Stimulated activated CD4-positive, alpha-beta T cell treated with anti-CD3 and anti-CD28 coated beads, Interleukin-4, amount 100 ng/mL, for 48 hours (primary cell): ENCODE data around the gene SORL1-AS1.
"Not testable (repeated sequence)": the region's sequence is repeated elsewhere in the genome, so short reads cannot be mapped to it uniquely, and the experiment has no call there.

ENCODE experiments used
- DNase-seq, 2 donors: peaks; one replicate each; pipeline ENCODE4 v3.0.0-alpha.2; 2020; ENCODE audit warnings: low read depth in 2 of 2

SORL1-AS1 gene

DNA sequence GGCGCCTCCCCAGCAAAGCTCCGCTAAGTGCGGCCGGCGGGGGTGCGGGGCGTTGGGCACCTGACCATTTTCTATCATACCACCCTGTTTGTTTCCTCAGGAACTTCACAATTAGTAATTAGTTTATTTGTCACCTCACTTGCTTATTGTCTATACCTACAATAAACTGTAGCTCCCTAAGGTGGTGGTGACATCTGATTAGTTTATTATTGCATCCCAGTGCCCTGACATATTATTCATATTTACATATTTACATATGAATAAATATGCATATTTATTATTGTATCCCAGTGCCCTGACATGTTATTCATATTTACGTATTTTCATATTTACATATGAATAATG lies 25.4 kb downstream of the SORL1-AS1 start:
- DNase-seq = no peak

DNA sequence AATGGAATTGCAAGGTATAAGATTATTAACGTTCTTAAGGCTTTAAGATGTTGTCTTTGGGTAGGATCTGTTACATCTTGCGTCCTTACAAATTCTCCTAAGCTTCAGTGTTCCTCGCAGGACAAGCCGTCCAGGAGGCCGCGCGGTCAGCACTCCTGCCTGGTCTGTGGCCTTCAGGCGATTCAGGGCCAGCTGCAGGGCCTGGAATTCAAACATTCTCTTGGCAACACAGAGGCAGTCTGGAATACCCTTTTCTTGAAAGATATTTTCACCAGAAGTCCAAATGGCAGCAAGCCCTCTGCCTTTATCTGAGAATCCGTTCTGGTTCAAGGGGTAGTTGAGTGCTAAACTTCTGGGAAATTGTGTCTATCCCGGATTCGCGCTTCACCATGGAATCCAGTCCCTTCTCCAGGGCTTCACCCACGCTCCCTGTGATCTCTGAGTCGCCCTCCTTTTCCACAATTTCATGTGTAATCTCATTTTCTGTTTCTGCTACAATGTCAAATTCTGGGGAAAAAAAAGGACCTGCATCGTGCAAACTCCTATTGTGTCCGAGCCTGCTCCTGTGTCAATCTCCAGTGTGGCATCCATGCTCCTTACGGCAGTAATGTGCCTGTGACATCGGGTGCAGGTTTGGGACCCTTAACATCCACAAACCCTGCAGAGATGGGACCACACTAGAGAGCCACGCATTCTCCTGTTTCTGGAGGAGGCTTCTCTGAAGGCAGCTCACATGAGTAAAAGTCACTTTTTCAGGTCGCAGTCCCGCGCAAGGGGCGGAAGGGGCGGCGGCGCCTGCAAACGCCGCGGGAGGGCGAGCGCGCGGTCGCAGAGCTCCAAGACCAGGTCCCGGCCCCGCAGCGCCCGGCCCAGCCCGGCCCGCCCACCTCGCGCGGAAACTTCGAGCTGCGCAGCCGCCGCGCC lies 26.0 kb downstream of the SORL1-AS1 start:
- DNase-seq = peak; percentile 42 to 54

DNA sequence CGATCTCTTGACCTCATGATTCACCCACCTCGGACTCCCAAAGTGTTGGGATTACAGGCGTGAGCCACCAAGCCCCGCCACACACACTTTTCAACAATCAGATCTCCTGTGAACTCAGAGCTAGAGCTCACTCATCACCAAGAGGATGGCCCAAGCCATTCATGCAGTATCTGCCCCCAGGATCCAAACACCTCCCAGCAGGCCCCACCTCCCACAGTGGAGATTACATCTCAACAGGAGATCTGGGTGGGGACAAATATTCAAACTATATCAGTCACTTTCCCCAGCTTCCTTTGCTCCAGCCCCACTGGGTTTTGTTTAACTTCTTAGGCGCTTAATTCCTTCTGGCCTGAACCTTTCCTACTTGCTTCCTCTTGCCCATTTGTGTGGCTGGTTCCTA lies 26.9 kb downstream of the SORL1-AS1 start:
- no peak for DNase-seq

DNA sequence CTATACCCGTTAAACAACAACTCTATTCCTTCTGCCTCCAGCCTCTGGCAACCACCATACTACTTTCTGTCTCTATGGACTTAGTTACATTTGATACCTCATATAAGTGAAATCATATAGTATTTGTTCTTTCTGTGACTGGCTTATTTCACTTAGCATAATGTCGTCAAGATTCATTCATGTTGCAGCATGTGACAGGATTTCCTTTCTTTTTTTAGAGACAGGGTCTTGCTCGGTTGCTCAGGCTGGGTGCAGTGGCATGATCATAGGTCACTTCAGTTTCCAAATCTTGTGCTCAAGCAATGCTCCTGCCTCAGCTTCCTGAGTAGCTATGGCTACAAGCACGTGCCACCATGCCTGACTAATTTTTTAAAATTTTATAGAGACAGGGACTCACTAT lies 30.1 kb downstream of the SORL1-AS1 start:
- no peak for DNase-seq

DNA sequence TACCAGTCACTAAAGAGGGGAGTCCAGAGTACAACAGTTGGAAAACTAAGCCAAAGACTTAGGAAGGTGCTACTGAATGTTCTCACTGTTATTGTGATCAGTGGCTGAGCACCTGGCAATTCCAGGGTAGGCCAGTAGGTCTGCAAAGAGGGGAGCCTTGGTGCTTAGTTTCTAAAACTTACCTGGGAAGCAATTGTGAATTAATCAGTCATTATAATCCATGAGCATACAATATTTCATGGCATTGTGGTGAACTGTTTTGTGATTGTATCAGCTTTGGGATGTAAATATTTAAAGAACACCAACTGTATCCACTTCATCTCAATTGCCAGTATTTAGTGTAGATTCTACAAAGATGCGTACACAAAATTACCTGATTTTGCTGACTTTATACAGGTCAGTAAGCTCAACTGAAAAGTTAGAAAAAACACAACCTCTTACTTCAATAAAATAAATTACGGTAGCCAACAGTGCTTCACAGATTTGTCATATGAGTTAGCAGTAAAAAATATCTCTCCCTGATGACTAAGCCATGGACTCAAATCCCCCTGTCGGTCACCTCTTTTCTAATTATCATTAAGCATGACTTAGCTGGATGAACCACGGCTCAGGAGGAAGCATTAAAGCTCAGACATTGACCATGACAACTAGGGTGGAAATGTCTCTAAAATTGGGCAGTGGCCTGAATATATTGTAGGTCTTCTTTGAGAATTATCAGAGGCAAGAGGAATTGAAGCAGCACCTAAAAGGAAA lies 31.4 kb downstream of the SORL1-AS1 start:
- no peak for DNase-seq

DNA sequence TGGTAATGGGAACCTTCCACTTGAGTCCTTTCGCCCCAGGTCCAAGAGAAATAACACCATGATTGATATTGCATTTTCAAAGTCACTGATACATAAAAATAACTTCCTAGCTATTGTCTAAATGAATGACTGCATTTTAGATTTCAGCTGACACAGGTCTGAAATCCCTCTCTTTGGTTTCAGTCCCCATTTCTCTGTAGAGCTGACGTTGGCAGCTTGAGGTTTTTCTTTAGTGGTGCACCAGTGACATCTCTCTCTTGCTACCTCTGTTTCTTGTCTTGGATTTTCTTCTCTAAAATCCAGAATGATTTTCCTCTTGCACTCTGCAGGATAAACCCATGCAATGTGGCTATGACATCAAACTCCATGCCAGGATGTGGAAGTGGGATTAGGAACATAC lies 32.4 kb downstream of the SORL1-AS1 start:
- no peak for DNase-seq

DNA sequence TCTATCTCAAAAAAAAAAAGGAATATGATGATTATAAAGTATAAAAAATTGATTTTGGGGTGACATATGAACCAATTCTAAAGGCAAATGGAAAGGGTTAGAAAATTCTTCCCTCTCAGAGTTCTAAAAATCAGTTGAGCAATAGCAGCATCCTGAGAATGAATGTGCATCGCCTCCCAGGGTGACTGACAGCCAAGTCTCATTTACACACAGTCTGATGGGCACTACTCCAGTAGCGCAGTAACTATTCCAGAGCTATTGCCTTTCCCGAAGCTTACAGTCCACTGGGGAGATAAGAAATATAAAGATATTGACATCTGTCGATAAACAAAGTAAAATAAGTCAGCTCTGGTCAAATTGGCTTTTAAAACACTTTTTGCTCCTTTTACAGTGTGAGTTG lies 32.9 kb downstream of the SORL1-AS1 start:
- DNase-seq = no peak

DNA sequence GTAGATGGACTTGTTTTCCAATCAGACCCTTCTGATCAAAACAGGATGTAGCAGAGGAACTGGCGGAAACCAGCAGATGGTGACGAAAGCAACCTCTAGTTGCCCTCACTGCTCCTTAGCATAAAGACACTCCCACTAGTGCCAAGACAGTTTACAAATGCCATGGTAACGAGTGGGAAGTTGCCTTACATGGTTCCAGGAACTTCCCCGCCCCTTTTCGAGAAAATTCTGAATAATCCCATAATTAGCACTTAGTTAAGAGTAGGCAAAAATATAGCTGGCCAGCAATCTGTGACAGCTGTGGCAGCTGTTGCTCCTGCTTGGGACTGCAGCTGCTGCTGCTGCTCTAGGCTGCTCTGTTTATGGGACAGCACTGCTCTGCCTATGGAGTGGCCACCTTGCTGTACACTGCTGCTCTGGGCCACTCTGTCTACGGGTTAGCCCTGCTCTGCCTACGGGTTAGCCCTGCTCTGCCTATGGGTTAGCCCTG lies 34.1 kb downstream of the SORL1-AS1 start:
- DNase-seq = no peak

DNA sequence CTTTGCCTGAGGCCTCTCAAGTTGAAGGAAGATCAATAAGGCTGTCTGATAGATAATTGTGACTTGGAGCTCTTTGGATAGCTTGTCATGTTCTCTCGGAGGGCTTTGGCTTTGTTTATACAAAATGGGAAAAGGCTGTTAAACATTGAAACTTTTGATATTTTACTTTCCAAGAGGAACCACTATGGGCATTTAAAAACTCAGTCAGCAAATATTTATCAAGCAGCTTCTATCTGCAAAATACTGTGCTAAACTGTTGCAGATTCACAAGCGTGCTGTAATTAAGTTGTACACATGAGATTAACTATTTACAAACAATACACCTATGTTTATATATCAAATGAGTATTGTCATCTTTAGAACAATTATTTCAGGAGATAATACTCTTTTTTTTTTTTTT lies 35.2 kb downstream of the SORL1-AS1 start:
- no peak for DNase-seq

DNA sequence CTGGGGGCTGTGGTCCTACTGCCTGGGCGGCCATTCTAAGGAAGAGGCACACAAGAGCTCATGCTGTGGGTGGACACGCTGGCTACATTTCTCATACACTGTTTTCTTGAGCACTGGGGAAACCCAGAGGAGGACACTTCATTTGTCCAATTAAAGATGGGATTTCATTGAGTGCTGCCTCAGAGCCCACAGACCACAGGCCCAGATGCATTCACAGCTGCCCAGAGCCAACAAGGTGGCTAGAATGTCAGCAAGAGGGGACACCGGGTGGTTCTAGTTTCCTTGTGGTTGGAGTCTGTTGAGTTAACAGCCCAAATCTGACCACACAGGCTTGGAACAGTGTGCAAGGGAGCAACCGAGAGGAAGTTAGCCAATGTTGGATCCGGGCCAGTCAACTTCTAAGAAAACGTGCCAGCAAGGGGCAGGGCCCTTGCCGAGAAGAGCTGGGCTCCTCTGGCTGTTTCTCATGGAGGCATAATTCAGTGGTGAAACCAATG lies 35.7 kb downstream of the SORL1-AS1 start:
- DNase-seq = peak; percentile 27 to 44

DNA sequence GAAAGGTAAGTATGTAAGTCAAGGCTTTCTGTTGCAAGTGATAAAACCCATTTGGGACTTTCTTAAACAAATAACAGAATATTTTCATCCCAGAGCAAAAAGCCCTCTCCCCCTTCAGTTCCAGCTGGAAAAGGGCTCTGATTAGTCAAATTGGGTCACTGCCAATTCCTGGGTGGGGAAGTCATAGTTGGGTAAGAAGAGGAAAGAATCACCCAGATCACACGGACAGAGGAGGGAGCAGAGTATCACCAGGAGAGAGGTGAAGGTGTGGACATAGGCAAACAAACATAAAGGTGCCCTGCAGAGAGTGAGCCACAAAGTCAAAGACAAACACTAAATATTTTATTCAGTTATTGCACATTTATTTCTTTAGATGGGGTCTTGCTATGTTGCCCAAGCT lies 36.9 kb downstream of the SORL1-AS1 start:
- DNase-seq = no peak

DNA sequence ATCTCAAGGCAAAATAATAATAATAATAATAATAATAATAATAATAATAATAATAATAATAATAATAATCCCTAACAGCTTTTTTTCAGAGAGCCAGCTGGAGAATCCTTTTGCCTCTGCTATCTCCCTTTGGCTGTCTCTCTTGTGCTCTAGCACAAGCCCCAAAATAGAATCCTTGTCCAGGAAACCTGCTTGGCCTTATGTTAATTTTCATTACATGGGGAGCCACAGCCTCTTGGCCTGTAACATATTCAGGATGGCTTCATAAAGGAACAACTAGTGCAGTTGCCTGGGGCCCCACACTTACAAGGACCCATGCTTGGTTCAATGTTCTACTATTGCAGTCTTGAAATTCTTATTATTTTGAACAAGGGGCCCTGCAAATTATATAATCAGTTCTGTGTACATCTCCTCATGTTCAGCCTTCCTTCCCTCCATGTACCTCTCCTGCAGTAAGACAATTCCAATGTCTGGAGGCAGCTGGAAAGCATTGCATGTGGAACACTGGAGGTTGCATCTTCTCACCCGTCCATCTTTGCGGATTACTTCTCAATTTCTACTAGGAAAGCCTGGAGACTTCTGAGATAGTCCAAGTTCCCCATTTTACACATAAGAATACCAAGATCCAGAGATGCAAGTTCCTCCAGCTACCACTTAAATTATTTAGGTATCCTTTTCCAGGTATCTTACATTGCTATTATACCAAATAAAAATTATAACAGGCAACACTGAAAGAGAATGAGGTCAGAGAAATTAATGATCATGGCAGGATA lies 38.4 kb downstream of the SORL1-AS1 start:
- no peak for DNase-seq

DNA sequence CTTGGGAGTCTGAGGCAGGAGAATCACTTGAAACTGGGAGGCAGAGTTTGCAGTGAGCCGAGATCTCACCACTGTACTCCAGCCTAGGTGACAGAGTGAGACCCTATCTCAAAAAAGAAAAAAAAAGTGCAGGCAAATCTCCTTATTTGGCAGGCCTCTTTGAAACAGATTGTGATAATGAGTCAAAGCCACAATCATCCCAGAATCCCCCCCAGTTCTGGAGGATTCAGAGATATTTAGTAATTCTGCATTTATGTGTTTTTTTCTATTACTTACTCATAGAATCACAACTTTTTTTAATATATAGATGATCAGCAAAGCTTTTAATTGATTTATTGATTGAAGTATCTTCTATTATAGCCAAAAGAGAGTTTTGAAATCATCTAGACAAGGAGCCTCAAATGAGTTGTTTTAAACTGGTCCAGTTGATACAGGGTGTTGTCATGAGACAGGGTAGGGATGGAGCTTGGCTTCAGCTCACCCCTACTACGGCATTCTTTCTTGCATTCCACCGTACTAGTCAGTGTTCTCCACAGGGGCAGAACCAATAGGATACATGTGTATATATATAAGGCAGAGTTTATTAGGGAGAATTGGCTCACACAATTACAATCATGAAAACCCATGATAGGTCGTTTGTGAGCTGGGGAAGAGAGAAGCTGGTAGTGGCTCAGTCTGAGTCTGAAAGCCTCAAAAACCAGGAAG lies 39.9 kb downstream of the SORL1-AS1 start:
- DNase-seq = no peak

DNA sequence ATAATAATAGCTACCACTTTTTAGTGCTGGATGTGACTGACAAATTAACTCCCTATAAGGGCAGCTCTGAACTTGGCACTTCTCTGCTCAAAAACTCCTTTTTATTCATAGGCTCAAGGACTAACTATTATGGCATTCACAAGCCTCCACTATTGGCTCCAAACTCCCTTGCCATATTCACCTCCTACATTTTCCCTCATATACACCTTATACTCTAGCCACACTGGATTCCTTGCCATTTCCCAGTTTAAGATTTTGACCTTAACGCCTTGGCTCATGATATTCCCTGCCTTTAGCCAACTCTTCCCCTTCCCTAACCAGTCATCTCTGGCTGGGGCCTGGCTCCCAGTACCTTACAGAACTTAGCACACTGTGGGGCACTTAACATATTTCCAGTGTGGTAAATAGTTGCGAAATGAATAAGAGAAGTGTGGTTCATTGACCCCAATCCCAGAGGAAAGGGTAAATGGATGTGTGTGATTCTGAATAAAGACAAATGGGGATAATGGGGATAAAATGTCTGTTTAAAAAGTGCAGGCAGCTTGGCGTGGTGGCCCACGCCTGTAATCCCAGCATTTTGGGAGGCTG lies 40.7 kb downstream of the SORL1-AS1 start:
- no peak for DNase-seq

DNA sequence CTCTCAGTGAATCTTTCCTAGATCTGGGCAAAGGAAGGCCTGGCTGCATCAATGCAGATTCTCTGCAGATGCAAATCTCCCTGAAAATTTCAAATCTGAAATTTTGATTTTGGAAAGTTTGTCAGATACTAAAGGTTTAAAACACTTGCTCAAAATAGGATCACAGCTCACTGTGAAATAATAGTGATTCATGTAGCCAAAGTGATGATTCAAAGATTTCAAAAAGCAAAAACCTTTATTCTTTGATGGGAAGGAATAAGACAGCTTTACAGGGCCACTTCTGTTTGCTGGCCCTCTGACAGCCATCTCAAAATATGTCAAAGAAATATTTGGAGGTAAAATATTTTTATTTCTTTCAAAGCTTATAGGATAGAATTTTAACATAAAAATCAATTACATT lies 41.4 kb downstream of the SORL1-AS1 start:
- not testable (repeated sequence) for DNase-seq

DNA sequence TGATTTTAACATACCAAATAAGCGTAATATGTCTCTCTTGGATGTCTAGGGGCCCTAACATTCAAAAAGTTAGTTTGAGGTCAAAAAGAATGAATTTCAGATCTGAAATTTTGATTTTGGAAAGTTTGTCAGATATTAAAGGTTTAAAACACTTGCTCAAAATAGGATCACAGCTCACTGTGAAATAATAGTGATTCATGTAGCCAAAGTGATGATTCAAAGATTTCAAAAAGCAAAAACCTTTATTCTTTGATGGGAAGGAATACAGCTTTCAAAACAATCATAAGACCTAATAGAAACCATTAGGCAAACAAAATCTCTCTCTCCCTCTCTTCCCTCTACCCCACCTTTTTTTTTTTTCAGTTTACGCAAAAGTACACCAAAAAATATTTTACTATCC lies 42.7 kb downstream of the SORL1-AS1 start:
- not testable (repeated sequence) for DNase-seq

DNA sequence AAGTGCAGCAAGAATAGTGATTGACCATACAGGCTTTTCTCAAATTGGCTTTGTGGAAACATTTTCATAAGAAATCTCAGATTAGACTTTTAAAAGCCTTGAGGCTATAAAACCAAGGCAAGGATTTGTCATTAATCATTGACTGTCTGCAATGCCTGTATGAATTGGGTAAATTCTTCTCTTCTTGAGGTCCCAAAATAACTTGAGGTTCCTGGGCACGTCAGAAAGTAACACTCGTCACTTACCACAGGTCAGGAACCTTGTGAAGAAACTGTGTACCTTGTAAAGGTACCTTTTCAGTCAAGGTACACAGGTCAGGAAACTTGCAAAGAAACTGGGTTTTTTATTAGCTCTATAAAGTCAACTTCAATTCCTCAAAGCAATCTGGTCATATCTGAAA lies 43.9 kb downstream of the SORL1-AS1 start:
- DNase-seq = no peak

DNA sequence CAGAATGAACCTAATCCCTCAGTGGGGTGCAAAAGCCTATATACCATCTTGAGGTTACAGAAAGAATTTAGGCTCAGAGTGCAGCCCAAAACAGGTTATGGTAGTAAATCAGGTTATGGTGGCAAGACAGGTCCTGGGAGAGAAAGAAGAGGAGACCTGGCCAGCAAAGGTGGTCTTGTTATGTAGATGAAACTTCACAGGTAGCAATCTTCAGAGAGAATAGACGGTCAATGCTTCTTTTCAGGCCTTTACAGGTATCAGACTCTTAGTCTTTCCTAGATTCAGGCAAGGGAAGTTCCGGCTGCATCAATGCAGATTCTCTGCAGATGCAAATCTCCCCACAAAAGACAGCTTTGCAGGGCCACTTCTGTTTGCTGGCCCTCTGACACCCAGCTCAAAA lies 46.5 kb downstream of the SORL1-AS1 start:
- no peak for DNase-seq

DNA sequence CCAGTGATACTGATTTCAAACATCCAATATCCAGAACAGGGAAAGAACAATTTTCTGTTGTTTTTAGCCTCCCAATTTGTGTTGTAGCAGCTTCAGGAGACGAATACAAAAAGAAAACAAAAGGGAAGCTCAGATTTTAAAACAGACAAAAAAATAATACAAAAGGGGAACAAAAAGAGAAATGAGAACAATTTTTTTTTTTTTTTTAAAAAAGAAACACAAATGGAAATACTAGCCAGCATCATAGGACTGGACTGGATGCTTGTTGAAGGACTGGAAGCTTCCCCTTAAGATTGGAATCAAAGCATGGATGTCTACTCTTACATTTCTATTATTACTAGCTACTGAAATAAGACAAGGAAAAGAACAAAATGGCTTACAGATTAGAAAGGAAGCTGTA lies 47.1 kb downstream of the SORL1-AS1 start:
- DNase-seq = no peak

DNA sequence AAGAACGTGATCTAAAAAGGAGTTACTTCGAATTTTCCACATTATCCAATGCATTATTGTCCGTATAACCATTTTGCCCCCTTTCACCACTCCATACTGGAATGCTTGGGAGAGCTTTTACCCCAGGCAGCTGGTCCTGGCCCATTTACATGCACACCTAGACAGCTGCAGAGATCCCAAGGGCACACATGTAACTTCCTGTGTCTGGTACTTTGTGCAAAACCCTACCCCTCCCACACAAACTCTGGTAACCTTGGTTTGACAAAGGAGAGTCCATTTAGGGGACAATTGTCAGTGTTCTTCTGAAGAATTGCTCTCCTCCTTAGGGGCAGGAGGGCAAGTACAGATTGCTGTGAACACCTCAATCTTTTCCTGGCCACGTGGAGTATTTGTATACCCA lies 58.0 kb downstream of the SORL1-AS1 start:
- no peak for DNase-seq

DNA sequence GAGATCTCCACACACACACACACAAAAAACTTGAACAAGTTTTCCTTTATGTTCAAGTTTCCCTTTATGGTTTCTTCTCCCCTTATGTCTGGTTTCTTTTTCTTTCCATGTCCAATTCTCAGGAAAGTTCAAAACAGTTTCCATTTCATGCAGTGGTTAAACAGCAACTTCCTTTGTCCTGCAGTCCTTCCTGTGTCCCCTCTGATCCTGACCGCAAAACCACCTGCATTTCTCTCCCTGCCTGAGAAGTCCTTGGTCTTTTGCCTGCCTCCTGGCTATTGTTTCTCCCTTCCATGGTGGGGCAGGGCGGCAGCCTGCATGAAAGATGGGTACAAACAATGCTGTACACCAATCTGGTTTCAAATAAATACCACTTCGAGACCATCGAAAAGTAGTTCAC lies 58.9 kb downstream of the SORL1-AS1 start:
- no peak for DNase-seq
